Measurements from ENCODE around the gene HPSE. TPM values are rescaled to one million over a fixed set of nuclear protein-coding genes. Genes with fewer than 3 reads are reported as not detected.
"Not testable (repeated sequence)": the region's sequence is repeated elsewhere in the genome, so short reads cannot be mapped to it uniquely, and the experiment has no call there.

Gene HPSE
- total RNA-seq, 4 donors from 2014 or later, result 4.8 to 10.6 (median 9.3) TPM

- WGBS, result 80% methylated on average over 8 of the region's 8 CpGs
These were observed 8.1 kb downstream of the HPSE start for GRCh38 chr4:83326546-83326945.

GRCh38 chr4:83325306-83325705, 9.3 kb downstream of the HPSE start:
- H3K4me3 ChIP-seq; H3K4me1 ChIP-seq; H3K36me3 ChIP-seq; H3K27ac ChIP-seq; H3K9me3 ChIP-seq; H3K27me3 ChIP-seq; DNase-seq (ENCODE audit: low spot score in 2 of 2): not testable (repeated sequence)
- 80% methylated on average over 4 of the region's 4 CpGs for WGBS

More at GRCh38 chr4:83326546-83326945, 8.1 kb downstream of the HPSE start:
- no peak for DNase-seq (ENCODE audit: low spot score in 2 of 2)
- Histone ChIP-seq H3K4me3 (no peak overlapping the region), H3K9me3 (no peaks in the 10 kb centered on the region), H3K36me3 (no peaks in the 10 kb centered on the region), H3K27ac (no peak overlapping the region), H3K4me1 (no peaks in the 10 kb centered on the region), H3K27me3 (no peaks in the 10 kb centered on the region)
- TF ChIP-seq EP300 (IDR thresholded peaks at IDR 0.05) (no peak), CTCF (IDR thresholded peaks at IDR 0.05) (no peak), POLR2AphosphoS5 (IDR thresholded peaks at IDR 0.05) (no peak), POLR2A (IDR thresholded peaks at IDR 0.05) (no peak)

- TF ChIP-seq POLR2AphosphoS5 (IDR thresholded peaks at IDR 0.05) (no peak), CTCF (IDR thresholded peaks at IDR 0.05) (no peak), EP300 (IDR thresholded peaks at IDR 0.05) (no peak), POLR2A (IDR thresholded peaks at IDR 0.05) (no peak)
- Histone ChIP-seq H3K4me3 (no peak overlapping the region), H3K4me1 (no peaks in the 10 kb centered on the region), H3K27ac (no peak overlapping the region), H3K36me3 (no peaks in the 10 kb centered on the region), H3K27me3 (no peaks in the 10 kb centered on the region), H3K9me3 (no peaks in the 10 kb centered on the region)
- DNase-seq (ENCODE audit: low spot score in 2 of 2), result no peak
- WGBS, result 91% methylated on average over 3 of the region's 3 CpGs
These were observed 11.5 kb downstream of the HPSE start for GRCh38 chr4:83323136-83323535.

- 65% methylated on average over 5 of the region's 5 CpGs for WGBS
- no peak overlapping the region for H3K4me3 ChIP-seq
- H3K27me3 ChIP-seq, result no peaks in the 10 kb centered on the region
- H3K9me3 ChIP-seq, result no peaks in the 10 kb centered on the region
- H3K27ac ChIP-seq, result no peak overlapping the region
- TF ChIP-seq CTCF (IDR thresholded peaks at IDR 0.05) (no peak), POLR2AphosphoS5 (IDR thresholded peaks at IDR 0.05) (no peak), EP300 (IDR thresholded peaks at IDR 0.05) (no peak), POLR2A (IDR thresholded peaks at IDR 0.05) (no peak)
- H3K36me3 ChIP-seq, result no peaks in the 10 kb centered on the region
- peak in 1 of 2 donors; percentile 67 for DNase-seq (ENCODE audit: low spot score in 2 of 2)
- no peaks in the 10 kb centered on the region for H3K4me1 ChIP-seq
These were observed 14.1 kb downstream of the HPSE start for GRCh38 chr4:83320548-83320947.

- no peak overlapping the region for H3K27ac ChIP-seq
- no peaks in the 10 kb centered on the region for H3K4me1 ChIP-seq
- H3K9me3 ChIP-seq, result no peaks in the 10 kb centered on the region
- H3K27me3 ChIP-seq, result no peaks in the 10 kb centered on the region
- DNase-seq (ENCODE audit: low spot score in 2 of 2), result no peak
- H3K36me3 ChIP-seq, result no peaks in the 10 kb centered on the region
- no peak overlapping the region for H3K4me3 ChIP-seq
- TF ChIP-seq POLR2AphosphoS5 (IDR thresholded peaks at IDR 0.05) (no peak), EP300 (IDR thresholded peaks at IDR 0.05) (no peak), POLR2A (IDR thresholded peaks at IDR 0.05) (no peak), CTCF (IDR thresholded peaks at IDR 0.05) (no peak)
- WGBS, result 71% methylated on average over 3 of the region's 3 CpGs
These were observed 16.0 kb downstream of the HPSE start for GRCh38 chr4:83318666-83319065.

GRCh38 chr4:83317671-83318070, 17.0 kb downstream of the HPSE start:
- Histone ChIP-seq H3K27ac (no peak overlapping the region), H3K36me3 (no peaks in the 10 kb centered on the region), H3K4me1 (no peaks in the 10 kb centered on the region), H3K4me3 (no peak overlapping the region), H3K9me3 (no peaks in the 10 kb centered on the region), H3K27me3 (no peaks in the 10 kb centered on the region)
- no peak for DNase-seq (ENCODE audit: low spot score in 2 of 2)
- no peak for TF ChIP-seq CTCF (IDR thresholded peaks at IDR 0.05)
- TF ChIP-seq EP300 (IDR thresholded peaks at IDR 0.05), result no peak
- no peak for TF ChIP-seq POLR2A (IDR thresholded peaks at IDR 0.05)
- no peak for TF ChIP-seq POLR2AphosphoS5 (IDR thresholded peaks at IDR 0.05)
- 65% methylated on average over 4 of the region's 4 CpGs for WGBS
